ENCODE measurements around the gene TEX44. TPM values are rescaled to one million over a fixed set of nuclear protein-coding genes. Genes with fewer than 3 reads are reported as not detected.

Gene TEX44
- total and polyA plus RNA-seq, 2 of the 13 experiments (the other 11 are each of a cell fraction or from before 2014, with no cell fraction given): not detected

GRCh38 chr2:231640241-231640640 is 47.6 kb downstream of the TEX44 start:
- peaks cover 19% of the 10 kb centered on the region for H3K4me1 ChIP-seq (ENCODE audit: insufficient read depth, low read length)
- ChIA-PET CTCF (ENCODE audit: low intra/inter-chr PET ratio, low total read pairs) (no interaction called here), POLR2A (no interaction called here)
- H4K20me1 ChIP-seq (ENCODE audit: insufficient read depth, low read length): no peaks in the 10 kb centered on the region
- FAIRE-seq (no peak), DNase-seq (ENCODE audit: low spot score) (no peak), ATAC-seq (no peak)
- H3K36me3 ChIP-seq (replicated peaks in 1 of 2; ENCODE audit: control insufficient read depth in 1 of 2, insufficient read depth in 2 of 2, low read length in 2 of 2): no peaks in the 10 kb centered on the region
- WGBS (ENCODE audit: low lambda C conversion rate): 44% methylated on average over 6 of the region's 6 CpGs
- no peak overlapping the region for H3K27ac ChIP-seq (ENCODE audit: extremely low read length, insufficient read depth, low read length)
- H2AFZ ChIP-seq (ENCODE audit: low read length): no peak overlapping the region
- peaks cover 0 to 27% of the 10 kb centered on the region in 2 experiments; a peak in 4 of 5 replicates for H3K27me3 ChIP-seq (ENCODE audit: control insufficient read depth in 1 of 2, insufficient read depth in 2 of 2, low read length in 2 of 2)
- no peak overlapping the region for H3K9ac ChIP-seq (ENCODE audit: insufficient read depth, low read depth, low read length)
- no peak overlapping the region for H3K4me3 ChIP-seq (replicated peaks in 1 of 3; ENCODE audit: insufficient read depth in 1 of 3, low read depth in 2 of 3, low read length in 3 of 3)
- no TSS peak for BruUV-seq (replicated peaks)
- in situ Hi-C loops (cut with HindIII; ENCODE audit: extremely low pct_ligation_motif_present, low pct_unique_long_range_greater_than_20kb) (no loop called here), intact Hi-C loops (cut with micrococcal nuclease; ENCODE audit: unreplicated experiment) (no loop called here)
- H3K9me3 ChIP-seq (ENCODE audit: low read length): no peaks in the 10 kb centered on the region
- H3K79me2 ChIP-seq (ENCODE audit: insufficient read depth, low read length): no peaks in the 10 kb centered on the region
- TF ChIP-seq MBD4 (IDR thresholded peaks at IDR 0.05; ENCODE audit: borderline replicate concordance, low read length) (no peak), WIZ (CRISPR knock-in tag; IDR thresholded peaks at IDR 0.05) (no peak), CEBPB (IDR thresholded peaks at IDR 0.05; ENCODE audit: borderline replicate concordance, low read depth, low read length) (no peak), PAXIP1 (CRISPR knock-in tag; conservative IDR thresholded peaks at IDR 0.05) (no peak), IRF9 (CRISPR knock-in tag; IDR thresholded peaks at IDR 0.05; ENCODE audit: borderline replicate concordance) (no peak)
- H3K4me2 ChIP-seq (ENCODE audit: low read depth, low read length): no peak overlapping the region
